ENCODE measurements around the gene ABRACL. TPM values are rescaled to one million over a fixed set of nuclear protein-coding genes. Genes with fewer than 3 reads are reported as not detected.
A peak's percentile ranks its signal among the peaks of the same experiment; 100 is the strongest.

Gene ABRACL
- total RNA-seq, 1 donor from 2014 or later, result 4.3 TPM

DNA sequence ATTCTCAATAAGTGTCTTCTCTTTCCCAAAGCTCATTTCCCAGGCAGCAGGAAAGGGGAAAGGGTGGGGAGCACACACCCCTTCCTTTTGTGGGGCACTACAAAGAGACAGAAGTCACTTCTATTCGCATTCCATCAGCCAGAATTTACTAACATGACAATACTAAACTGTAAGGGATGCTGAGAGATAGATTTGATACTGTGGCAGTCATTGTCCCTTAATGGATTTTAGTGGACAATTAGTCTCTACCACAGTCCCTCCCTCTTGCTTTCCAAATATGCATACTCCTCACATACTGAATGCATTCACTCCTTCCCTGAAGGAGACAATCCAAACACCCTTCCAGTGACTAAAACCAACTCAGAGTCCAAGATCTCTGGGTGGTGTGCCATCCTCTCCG, 50.5 kb downstream of the ABRACL start:
- Histone ChIP-seq H3K9me3 (replicated peaks) (no peaks in the 10 kb centered on the region), H3K27ac (replicated peaks) (no peak overlapping the region), H3K4me1 (peaks cover 20% of the 10 kb centered on the region), H3K4me3 (no peak overlapping the region), H3K36me3 (no peaks in the 10 kb centered on the region), H3K27me3 (ENCODE audit: low read depth) (no peaks in the 10 kb centered on the region)
- intact Hi-C loops (cut with micrococcal nuclease), result no loop called here
- TF ChIP-seq, protein P1, sequence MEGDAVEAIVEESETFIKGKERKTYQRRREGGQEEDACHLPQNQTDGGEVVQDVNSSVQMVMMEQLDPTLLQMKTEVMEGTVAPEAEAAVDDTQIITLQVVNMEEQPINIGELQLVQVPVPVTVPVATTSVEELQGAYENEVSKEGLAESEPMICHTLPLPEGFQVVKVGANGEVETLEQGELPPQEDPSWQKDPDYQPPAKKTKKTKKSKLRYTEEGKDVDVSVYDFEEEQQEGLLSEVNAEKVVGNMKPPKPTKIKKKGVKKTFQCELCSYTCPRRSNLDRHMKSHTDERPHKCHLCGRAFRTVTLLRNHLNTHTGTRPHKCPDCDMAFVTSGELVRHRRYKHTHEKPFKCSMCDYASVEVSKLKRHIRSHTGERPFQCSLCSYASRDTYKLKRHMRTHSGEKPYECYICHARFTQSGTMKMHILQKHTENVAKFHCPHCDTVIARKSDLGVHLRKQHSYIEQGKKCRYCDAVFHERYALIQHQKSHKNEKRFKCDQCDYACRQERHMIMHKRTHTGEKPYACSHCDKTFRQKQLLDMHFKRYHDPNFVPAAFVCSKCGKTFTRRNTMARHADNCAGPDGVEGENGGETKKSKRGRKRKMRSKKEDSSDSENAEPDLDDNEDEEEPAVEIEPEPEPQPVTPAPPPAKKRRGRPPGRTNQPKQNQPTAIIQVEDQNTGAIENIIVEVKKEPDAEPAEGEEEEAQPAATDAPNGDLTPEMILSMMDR (IDR thresholded peaks at IDR 0.05; ENCODE audit: borderline replicate concordance), result no peak
- no peak for DNase-seq

DNA sequence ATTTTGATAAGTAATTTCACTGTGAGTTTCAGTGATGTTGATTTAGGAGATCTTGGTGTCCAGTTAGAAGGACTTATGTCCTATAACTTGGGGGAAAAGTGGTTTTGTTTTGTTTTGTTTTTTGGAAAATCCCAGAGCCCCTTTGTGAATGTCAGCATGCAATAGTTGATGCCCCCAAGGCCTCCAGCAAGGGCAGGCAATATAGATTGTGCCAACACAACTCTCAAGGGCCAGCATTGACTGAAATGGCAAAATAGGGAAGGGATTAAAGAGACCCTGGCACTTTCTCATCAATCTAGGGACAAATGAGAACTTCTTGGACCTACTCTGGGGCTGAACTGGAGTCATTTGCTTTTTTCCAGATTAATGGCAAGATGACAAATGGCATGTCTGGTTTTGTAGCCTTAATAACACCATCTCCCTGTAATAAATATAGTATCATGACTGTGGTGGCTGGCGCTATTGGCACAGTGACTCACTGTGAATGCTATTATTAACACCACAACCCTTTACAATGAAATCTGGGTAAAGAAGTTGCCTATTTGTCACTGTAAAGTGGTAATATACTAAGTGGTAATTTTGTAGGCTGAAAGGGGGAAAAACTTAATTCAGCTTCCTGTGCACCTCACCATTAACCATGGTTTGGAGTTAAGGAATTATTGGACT, 51.8 kb downstream of the ABRACL start:
- H3K36me3 ChIP-seq, result no peaks in the 10 kb centered on the region
- H3K27ac ChIP-seq (replicated peaks), result peak overlapping the region; percentile 70
- TF ChIP-seq, protein P1 (IDR thresholded peaks at IDR 0.05; ENCODE audit: borderline replicate concordance), result no peak
- H3K4me3 ChIP-seq, result no peak overlapping the region
- DNase-seq, result no peak
- peaks cover 20% of the 10 kb centered on the region for H3K4me1 ChIP-seq
- H3K9me3 ChIP-seq (replicated peaks), result no peaks in the 10 kb centered on the region
- intact Hi-C loops (cut with micrococcal nuclease), result no loop called here
- no peaks in the 10 kb centered on the region for H3K27me3 ChIP-seq (ENCODE audit: low read depth)

DNA sequence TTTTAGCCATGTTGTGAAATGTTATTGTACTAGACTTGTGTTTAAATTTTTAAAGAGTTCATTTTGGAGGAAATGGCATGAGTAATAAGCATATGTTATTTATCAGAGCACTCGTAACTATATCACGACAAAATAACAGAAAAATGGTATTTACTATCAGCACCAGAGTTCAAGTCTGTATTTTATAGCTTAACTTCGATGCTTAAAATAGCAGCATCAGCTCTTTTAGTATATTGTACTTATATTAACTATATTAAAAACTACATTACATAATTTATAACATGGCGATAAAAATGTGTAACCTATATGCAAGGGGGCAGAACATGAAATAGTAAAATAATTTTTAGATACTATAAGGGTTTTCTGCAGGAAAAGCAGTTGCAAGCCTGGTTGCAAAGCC, 52.9 kb downstream of the ABRACL start:
- TF ChIP-seq, protein P1 (IDR thresholded peaks at IDR 0.05; ENCODE audit: borderline replicate concordance), result no peak

DNA sequence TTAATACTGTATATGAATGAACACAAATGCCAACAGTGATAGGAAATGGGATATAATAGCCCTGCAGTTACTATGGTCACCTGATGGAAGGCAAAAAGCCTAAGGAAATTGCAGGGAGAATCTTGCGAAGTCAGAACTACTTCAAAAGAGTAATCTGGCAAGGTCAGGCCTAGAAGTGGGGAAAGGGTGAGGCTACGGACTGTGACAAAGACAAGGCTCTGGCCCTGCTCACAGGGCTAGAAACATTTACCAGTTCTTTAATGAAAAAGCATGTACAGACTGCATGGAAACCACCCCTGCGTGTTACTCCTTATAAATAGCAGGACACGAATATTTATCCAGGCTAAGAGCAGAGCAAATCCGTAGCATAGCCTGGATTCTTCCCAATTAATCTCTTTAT, 53.8 kb downstream of the ABRACL start:
- peaks cover 20% of the 10 kb centered on the region for H3K4me1 ChIP-seq
- intact Hi-C loops (cut with micrococcal nuclease), result no loop called here
- H3K4me3 ChIP-seq, result no peak overlapping the region
- no peak for DNase-seq
- H3K27ac ChIP-seq (replicated peaks), result peak overlapping the region; percentile 72
- H3K9me3 ChIP-seq (replicated peaks), result no peaks in the 10 kb centered on the region
- no peaks in the 10 kb centered on the region for H3K27me3 ChIP-seq (ENCODE audit: low read depth)
- H3K36me3 ChIP-seq, result no peaks in the 10 kb centered on the region
- TF ChIP-seq, protein P1 (IDR thresholded peaks at IDR 0.05; ENCODE audit: borderline replicate concordance), result no peak

More for the DNA sequence above, 52.9 kb downstream of the ABRACL start:
- H3K36me3 ChIP-seq, result no peaks in the 10 kb centered on the region
- H3K27me3 ChIP-seq (ENCODE audit: low read depth), result no peaks in the 10 kb centered on the region
- H3K27ac ChIP-seq (replicated peaks), result peak overlapping the region; percentile 72
- no peaks in the 10 kb centered on the region for H3K9me3 ChIP-seq (replicated peaks)
- no peak for DNase-seq
- intact Hi-C loops (cut with micrococcal nuclease), result no loop called here
- peaks cover 20% of the 10 kb centered on the region for H3K4me1 ChIP-seq
- no peak overlapping the region for H3K4me3 ChIP-seq

DNA sequence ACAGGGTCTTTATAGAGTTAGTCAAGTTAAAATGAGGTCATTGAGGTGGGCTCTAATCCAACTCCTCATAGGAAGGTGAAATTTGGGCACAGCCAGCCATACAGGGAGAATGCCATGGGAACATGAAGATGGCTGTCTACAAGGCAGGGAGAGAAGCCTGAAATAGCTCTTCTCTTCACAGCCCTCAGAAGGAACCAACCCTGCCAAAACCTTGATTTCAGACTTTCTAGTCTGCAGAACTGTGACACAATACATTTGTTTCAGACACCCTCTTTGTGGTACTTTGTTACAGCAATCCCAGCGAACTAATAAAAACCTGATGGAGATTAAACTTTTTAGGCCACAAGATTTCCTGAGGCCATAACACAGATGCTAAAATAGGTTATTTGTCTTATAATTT, 63.3 kb downstream of the ABRACL start:
- Histone ChIP-seq H3K27ac (replicated peaks) (no peak overlapping the region), H3K4me3 (no peak overlapping the region), H3K27me3 (ENCODE audit: low read depth) (no peaks in the 10 kb centered on the region), H3K9me3 (replicated peaks) (no peaks in the 10 kb centered on the region), H3K4me1 (no peaks in the 10 kb centered on the region), H3K36me3 (no peaks in the 10 kb centered on the region)
- intact Hi-C loops (cut with micrococcal nuclease), result no loop called here
- DNase-seq, result no peak
- TF ChIP-seq, protein P1 (IDR thresholded peaks at IDR 0.05; ENCODE audit: borderline replicate concordance), result no peak

Other genes with a start within 250 kb of the ABRACL start
- gene ECT2L, start 232.7 kb upstream of the ABRACL start, total RNA-seq, result 1.6 TPM
- gene REPS1, start 40.5 kb upstream of the ABRACL start, total RNA-seq, result 30.6 TPM
- gene HECA, start 106.3 kb downstream of the ABRACL start, total RNA-seq, result 46.0 TPM